CD4-positive, alpha-beta T cell (primary cell): ENCODE measurements around the gene FAM241A. TPM values are rescaled to one million over a fixed set of nuclear protein-coding genes. Genes with fewer than 3 reads are reported as not detected.
A peak's percentile ranks its signal among the peaks of the same experiment; 100 is the strongest.

Experiments
- ATAC-seq: fragments of 200-7000 bp; cut with Tn5 transposase; one replicate; pipeline ENCODE4 v1.10.0; 2022; ENCODE audit warnings: mild to moderate bottlenecking; ENCODE audit not compliant: poor library complexity
- CTCF ChIA-PET: fragments of 350-600 bp; sonication (Branson Sonifier 250); formaldehyde crosslinking; loops from one replicate; lab custom pipeline; 2021; ENCODE audit warnings: antibody characterized with exemption, inconsistent platforms; lab: Charles Lee
- POLR2A ChIA-PET: fragments of 350-600 bp; sonication (Branson Sonifier 250); formaldehyde crosslinking; loops from one replicate; lab custom pipeline; 2021; ENCODE audit warnings: antibody characterized with exemption, inconsistent platforms; lab: Charles Lee
- DNase-seq, 14 experiments: peaks; one replicate each; pipeline ENCODE4 v3.0.0-alpha.2; 2013 to 2020; ENCODE audit warnings: mixed read lengths in 2 of 14
- H3K27ac ChIP-seq, 2 donors: one replicate each; pipeline versions ENCODE4 v1.5.1 to v1.7.0; 2013; ENCODE audit warnings: low read length in 2 of 2, low read depth in 1 of 2, mild to moderate bottlenecking in 1 of 2
- H3K27me3 ChIP-seq, 2 experiments: 1 replicate in 1 of 2; 2 replicates in 1 of 2; pipeline versions ENCODE4 v1.6.1 to v1.7.0; 2013; ENCODE audit warnings: low read length in 2 of 2, control low read depth in 1 of 2, mild to moderate bottlenecking in 1 of 2, moderate library complexity in 1 of 2; ENCODE audit not compliant: insufficient read depth in 2 of 2, control insufficient read depth in 1 of 2
- H3K36me3 ChIP-seq: one replicate; pipeline ENCODE4 v1.6.1; 2013; ENCODE audit warnings: low read length, control low read depth; ENCODE audit not compliant: insufficient read depth
- H3K4me1 ChIP-seq: one replicate; pipeline ENCODE4 v1.6.1; 2013; ENCODE audit warnings: low read length, control low read depth; ENCODE audit not compliant: insufficient read depth
- H3K4me3 ChIP-seq: one replicate; pipeline ENCODE4 v1.5.1; 2013; ENCODE audit warnings: mild to moderate bottlenecking, low read length, moderate library complexity
- H3K9me3 ChIP-seq, 2 experiments: 1 replicate in 1 of 2; 2 replicates in 1 of 2; pipeline versions ENCODE4 v1.6.1 to v1.7.0; 2013; ENCODE audit warnings: low read length in 2 of 2, mild to moderate bottlenecking in 2 of 2, control low read depth in 1 of 2, moderate library complexity in 1 of 2; ENCODE audit not compliant: control insufficient read depth in 1 of 2, insufficient read depth in 1 of 2
- H3K27ac Mint-ChIP-seq: one replicate; pipeline ENCODE4 v1.8.0; 2020; ENCODE audit warnings: mixed read lengths
- H3K27me3 Mint-ChIP-seq: one replicate; pipeline ENCODE4 v1.8.0; 2021; ENCODE audit warnings: mixed read lengths
- H3K36me3 Mint-ChIP-seq: one replicate; pipeline ENCODE4 v1.8.0; 2021; ENCODE audit warnings: low read depth, mixed read lengths
- H3K4me1 Mint-ChIP-seq: one replicate; pipeline ENCODE4 v1.8.0; 2021; ENCODE audit warnings: low read depth, mixed read lengths
- H3K4me3 Mint-ChIP-seq: one replicate; pipeline ENCODE4 v1.8.0; 2020; ENCODE audit warnings: mild to moderate bottlenecking, mixed read lengths
- H3K9me3 Mint-ChIP-seq: one replicate; pipeline ENCODE4 v1.8.0; 2020; ENCODE audit warnings: mixed read lengths
- CTCF ChIP-seq: fragments of 200-600 bp; IDR thresholded peaks from one replicate; pipeline ENCODE4 v1.8.0; 2022; ENCODE audit warnings: antibody characterized with exemption, mild to moderate bottlenecking
- intact Hi-C, 2 experiments: fragments of 100-400 bp; cut with DNase I in 1 of 2; cut with micrococcal nuclease in 1 of 2; formaldehyde crosslinking; loops; one replicate each; pipeline versions ENCODE4 v1.15.1 to v1.9.0; 2023 to 2025; cut with DNase I, micrococcal nuclease
- total RNA-seq, 174 experiments: library from RNA in 2 of 174; stranded (reverse) in 2 of 174; gene quantifications; one replicate each; pipeline ENCODE4 v1.2.3 and lab custom pipeline; 2021 to 2026

FAM241A gene
- total RNA-seq, 2 experiments from 2014 or later, result 0.74 to 1.1 TPM

- no peak overlapping the region for H3K4me3 Mint-ChIP-seq
- Histone ChIP-seq H3K4me3 (no peak overlapping the region), H3K36me3 (no peaks in the 10 kb centered on the region), H3K4me1 (peaks cover 3% of the 10 kb centered on the region), H3K27me3 (peaks cover 0 to 3% of the 10 kb centered on the region in 2 experiments), H3K27ac (no peak overlapping the region), H3K9me3 (no peaks in the 10 kb centered on the region)
- no peaks in the 10 kb centered on the region for H3K27me3 Mint-ChIP-seq
- CTCF ChIA-PET, result no interaction called here
- no peak for ATAC-seq
- DNase-seq, result peak in 1 of 14 experiments; percentile 24
- intact Hi-C loops, result no loop called here
- TF ChIP-seq CTCF, result no peak
- POLR2A ChIA-PET, result no interaction called here
- peaks cover 11% of the 10 kb centered on the region for H3K4me1 Mint-ChIP-seq
- no peaks in the 10 kb centered on the region for H3K36me3 Mint-ChIP-seq
- no peak overlapping the region for H3K27ac Mint-ChIP-seq
- H3K9me3 Mint-ChIP-seq, result peaks cover 2% of the 10 kb centered on the region
Observed at GRCh38 chr4:112119353-112119783, 25.9 kb upstream of the FAM241A start.

- Mint-ChIP-seq H3K4me3 (no peak overlapping the region), H3K9me3 (peaks cover 2% of the 10 kb centered on the region), H3K36me3 (no peaks in the 10 kb centered on the region), H3K4me1 (peaks cover 11% of the 10 kb centered on the region), H3K27ac (no peak overlapping the region), H3K27me3 (peaks cover 4% of the 10 kb centered on the region)
- ChIA-PET POLR2A (no interaction called here), CTCF (no interaction called here)
- no peaks in the 10 kb centered on the region for H3K36me3 ChIP-seq
- H3K27me3 ChIP-seq, result peaks cover 0 to 3% of the 10 kb centered on the region in 2 experiments
- intact Hi-C loops, result no loop called here
- ATAC-seq (no peak), DNase-seq (no peak)
- no peak overlapping the region for H3K27ac ChIP-seq
- no peak overlapping the region for H3K4me3 ChIP-seq
- H3K9me3 ChIP-seq, result no peaks in the 10 kb centered on the region
- no peak for TF ChIP-seq CTCF
- peaks cover 3% of the 10 kb centered on the region for H3K4me1 ChIP-seq
Observed at GRCh38 chr4:112120021-112120420, 25.2 kb upstream of the FAM241A start.

GRCh38 chr4:112125416-112125815 is 19.8 kb upstream of the FAM241A start:
- Histone ChIP-seq H3K27ac (no peak overlapping the region), H3K4me3 (no peak overlapping the region), H3K36me3 (no peaks in the 10 kb centered on the region), H3K4me1 (no peaks in the 10 kb centered on the region), H3K27me3 (peaks cover 0 to 3% of the 10 kb centered on the region in 2 experiments), H3K9me3 (no peaks in the 10 kb centered on the region)
- no peak for TF ChIP-seq CTCF
- ATAC-seq (no peak), DNase-seq (no peak)
- Mint-ChIP-seq H3K27me3 (peaks cover 4% of the 10 kb centered on the region), H3K27ac (no peak overlapping the region), H3K36me3 (no peaks in the 10 kb centered on the region), H3K4me3 (no peak overlapping the region), H3K4me1 (no peaks in the 10 kb centered on the region), H3K9me3 (no peaks in the 10 kb centered on the region)
- POLR2A ChIA-PET, result interaction anchor here (0.5 kb wide), 1 partner anchor 160 kb away, joined by 3 read pairs; the partner anchor contains the start of gene TIFA
- intact Hi-C loops, result no loop called here
- CTCF ChIA-PET, result no interaction called here
